Activated CD8-positive, alpha-beta memory T cell treated with anti-CD3 and anti-CD28 coated beads, Interleukin-2, amount 50 U/mL, for 24 hours (primary cell): ENCODE results near the gene CRACDL.
"Not testable (repeated sequence)": the region's sequence is repeated elsewhere in the genome, so short reads cannot be mapped to it uniquely, and the experiment has no call there.

Experiments used
- DNase-seq: peaks from one replicate; pipeline ENCODE4 v3.0.0-alpha.2; 2020; ENCODE audit errors: extremely low read depth

CRACDL gene

GRCh38 chr2:98884658-98885057, 51.4 kb downstream of the CRACDL start:
- no peak for DNase-seq

GRCh38 chr2:98883780-98884211, 52.2 kb downstream of the CRACDL start:
- no peak for DNase-seq

- no peak for DNase-seq
Measured at GRCh38 chr2:98882971-98883779, 52.9 kb downstream of the CRACDL start.

DNA sequence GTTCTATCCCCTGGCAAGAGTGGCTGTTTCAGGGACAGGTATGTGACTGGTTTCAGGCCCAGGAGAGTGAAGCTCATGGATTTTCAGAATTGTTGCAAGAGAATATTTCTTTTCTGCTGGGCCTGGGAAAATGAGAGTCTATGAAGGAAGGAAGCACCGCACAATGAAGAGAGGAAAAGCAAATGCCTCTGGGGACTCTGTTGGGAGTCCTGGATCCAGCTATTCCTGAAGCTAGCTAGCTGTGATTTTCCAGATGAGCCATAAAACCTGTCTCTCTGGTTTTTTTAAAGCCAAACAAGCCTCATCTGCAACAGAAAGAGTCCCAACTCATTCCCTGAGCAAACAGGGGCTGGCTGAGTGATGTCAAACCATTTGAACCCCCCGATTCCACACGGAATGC, 53.7 kb downstream of the CRACDL start:
- DNase-seq: no peak

- DNase-seq: no peak
Measured at GRCh38 chr2:98881153-98881650, 54.8 kb downstream of the CRACDL start.

GRCh38 chr2:98880266-98881152, 55.5 kb downstream of the CRACDL start:
- DNase-seq: no peak

DNA sequence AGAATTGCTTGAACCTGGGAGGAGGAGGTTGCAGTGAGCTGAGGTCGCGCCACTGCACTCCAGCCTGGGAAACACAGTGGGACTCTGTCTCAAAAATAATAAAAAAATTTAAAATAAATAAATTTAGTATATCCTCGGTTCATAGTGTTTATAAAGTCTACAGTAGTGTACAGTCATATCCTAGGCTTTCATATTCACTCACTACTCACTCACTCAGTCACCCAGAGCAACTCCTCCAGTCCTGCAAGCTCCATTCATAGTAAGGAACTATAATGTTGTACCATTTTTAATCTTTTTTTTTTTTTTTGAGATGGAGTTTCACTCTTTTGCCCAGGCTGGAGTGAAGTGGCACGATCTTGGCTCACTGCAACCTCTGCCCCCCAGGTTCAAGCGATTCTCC, 58.4 kb downstream of the CRACDL start:
- not testable (repeated sequence) for DNase-seq

DNA sequence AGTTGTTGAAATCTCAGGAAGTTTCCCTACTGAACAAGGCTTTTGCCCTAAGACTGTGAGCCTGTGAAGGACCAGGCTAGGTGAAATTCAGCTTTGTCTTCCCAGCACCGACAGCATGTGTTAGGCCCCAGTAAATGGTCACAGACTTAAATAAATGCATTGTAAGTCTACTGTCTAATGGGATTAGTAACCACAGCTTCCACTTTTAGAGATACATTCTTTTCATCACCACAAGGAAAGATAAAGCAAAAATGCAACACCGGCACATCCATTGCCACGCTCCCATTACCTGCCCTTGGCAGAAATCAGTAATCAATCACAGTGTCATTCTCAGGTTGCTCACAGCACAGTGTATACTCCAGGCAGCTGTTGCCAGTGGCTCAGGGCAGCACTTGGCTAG, 59.3 kb downstream of the CRACDL start:
- DNase-seq: no peak

DNA sequence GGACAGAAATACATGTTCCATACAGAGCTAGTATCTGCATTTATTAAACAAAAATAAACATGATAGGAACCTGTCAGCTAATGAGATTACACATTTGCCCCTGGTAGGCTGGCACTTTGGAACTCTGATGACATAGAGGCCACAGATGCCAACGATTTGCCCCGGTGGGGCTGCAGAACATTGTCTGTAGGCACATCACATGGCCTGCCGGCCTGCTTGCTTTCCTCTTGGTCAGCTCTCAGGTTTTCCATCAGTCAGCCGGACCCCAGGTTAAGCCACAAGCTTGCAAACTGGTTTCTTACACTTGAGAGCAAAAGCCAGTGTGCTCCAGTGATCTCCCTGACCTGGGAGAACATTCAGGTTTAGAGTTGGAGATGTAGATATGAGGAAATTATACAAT, 60.3 kb downstream of the CRACDL start:
- no peak for DNase-seq

- no peak for DNase-seq
Measured at GRCh38 chr2:98875081-98875728, 60.8 kb downstream of the CRACDL start.

- no peak for DNase-seq
Measured at GRCh38 chr2:98874186-98874689, 61.8 kb downstream of the CRACDL start.

DNA sequence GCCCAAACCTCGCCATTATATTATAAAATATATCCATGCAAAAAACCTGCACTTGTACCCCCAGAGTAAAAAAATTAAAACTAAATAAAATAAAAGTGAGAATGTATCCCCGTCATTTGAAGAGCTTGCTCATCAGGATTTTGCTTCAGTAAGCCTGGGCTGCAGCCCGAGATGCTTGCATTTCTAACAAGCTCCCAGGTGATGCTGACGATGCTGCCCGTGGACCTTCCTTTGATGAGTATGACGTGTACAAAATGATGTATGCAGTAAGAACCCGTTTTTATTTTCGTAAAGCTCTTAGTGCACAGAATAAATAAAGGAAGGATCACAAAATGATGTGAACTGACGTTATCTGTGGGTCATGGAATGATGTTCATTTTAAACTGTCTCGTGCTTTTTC, 63.5 kb downstream of the CRACDL start:
- DNase-seq: no peak

DNA sequence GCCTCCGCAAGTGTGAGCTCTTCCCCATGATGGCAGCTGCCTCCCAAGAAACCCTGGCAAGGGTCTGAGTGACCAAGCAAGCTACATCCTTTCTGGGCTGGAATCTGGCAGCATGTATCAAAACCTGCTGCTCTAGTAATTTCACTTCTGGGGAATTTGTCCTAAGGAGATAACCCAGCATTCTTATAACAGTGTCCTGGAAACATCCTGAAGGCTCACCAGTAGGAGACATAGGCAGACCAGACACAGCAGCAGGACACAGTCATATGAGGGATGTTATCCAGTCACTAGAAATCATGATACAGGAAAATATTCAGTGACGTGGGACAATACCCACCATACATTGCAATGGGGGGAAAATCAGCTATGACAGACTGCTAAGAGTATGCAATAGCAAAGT, 64.5 kb downstream of the CRACDL start:
- no peak for DNase-seq

- DNase-seq: no peak
Measured at GRCh38 chr2:98870516-98871158, 65.4 kb downstream of the CRACDL start.

- DNase-seq: no peak
Measured at GRCh38 chr2:98869870-98870269, 66.2 kb downstream of the CRACDL start.

GRCh38 chr2:98869272-98869641, 66.8 kb downstream of the CRACDL start:
- no peak for DNase-seq

DNA sequence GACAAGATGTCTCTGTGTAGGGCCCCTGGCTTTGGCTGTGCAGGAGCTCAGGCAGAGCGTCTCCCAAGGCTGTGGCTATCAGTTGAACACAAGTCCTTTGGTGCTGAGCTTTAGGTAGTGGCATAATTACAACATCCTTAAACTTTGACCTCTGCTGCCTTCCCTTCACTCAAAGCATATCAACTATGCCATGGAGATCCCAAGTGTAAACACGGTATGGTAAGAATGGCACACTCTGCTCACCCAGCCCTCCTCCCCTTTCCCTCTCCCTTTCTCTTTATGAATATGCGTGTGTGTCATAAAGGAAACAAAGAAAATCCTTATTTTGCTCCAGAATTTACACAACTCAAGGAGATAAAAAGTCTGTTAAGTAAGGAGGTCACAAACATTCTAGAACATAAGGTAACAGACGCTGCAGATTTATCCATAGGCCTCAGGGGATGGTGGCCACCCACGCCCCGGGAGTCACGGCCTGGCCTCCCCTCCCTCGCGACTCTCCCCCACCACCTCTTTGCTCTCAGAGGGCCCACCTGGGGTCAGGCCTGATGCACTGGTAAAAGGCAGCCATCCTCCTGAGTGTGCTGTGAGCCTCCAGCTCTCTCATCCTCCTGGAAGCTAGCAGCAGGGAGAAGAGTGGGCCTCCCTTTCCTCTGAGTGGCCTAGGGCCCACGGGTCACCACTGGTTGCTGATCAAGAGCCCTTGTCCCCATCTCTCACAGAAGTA, 67.3 kb downstream of the CRACDL start:
- no peak for DNase-seq

GRCh38 chr2:98867539-98868309, 68.3 kb downstream of the CRACDL start:
- DNase-seq: no peak

DNA sequence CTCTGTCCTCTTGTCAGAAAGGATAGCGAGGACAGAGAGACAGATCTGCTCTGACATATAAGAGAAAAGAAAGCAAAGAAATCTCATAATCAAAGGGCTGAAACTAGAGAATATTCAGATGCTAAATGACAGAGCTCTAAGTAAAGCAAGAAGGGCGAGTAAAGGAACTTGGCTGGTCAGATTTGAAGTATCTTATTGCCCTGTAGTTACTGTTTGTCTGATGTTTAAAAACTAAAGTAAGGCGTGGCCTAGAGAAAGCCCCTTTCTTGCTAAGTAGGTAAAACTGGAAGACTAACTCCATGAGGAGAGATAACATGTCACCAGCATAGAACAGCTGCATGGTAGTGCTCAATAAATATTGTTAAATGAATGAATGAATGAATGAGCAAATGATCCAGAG, 70.0 kb downstream of the CRACDL start:
- no peak for DNase-seq

DNA sequence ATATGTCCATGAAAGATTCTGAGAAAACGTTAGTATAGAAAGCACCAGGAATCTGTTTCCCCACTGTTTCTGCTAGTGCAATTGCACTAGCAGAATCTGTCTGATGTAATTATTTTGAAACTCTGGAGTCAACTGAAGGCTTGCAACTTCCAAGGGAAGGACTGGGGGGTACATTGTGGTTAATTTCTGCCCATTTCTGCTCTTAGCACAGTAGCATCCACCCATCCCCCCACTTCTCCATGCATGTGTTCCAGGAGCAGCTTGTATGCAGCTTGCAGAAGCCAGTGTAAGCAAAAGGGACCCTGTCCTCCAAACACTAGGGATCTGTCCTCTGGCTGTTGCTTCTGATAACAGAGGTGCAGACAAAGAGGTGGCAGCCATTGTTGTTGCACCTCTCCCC, 74.4 kb downstream of the CRACDL start:
- DNase-seq: no peak
